Hematopoietic multipotent progenitor cell treated with erythropoietin and hydrocortisone succinate and interleukin-3 and kit ligand, for 17 days (in vitro differentiated cells): ENCODE results near the gene CMPK2.
"Not testable (repeated sequence)": the region's sequence is repeated elsewhere in the genome, so short reads cannot be mapped to it uniquely, and the experiment has no call there.

Experiments
- DNase-seq: peaks from one replicate; pipeline ENCODE4 v3.0.0-alpha.2; 2015; ENCODE audit warnings: low spot score

The CMPK2 gene

GRCh38 chr2:6865346-6866274, at the start of gene CMPK2:
Gene CMPK2, minus strand, starts transcription at chr2:6865907. Its CDS starts 211 bp downstream, at chr2:6865696.
- DNase-seq = peak; percentile 78

GRCh38 chr2:6915399-6915798, 49.7 kb upstream of the CMPK2 start:
- no peak for DNase-seq

GRCh38 chr2:6914828-6915227, 49.1 kb upstream of the CMPK2 start:
- no peak for DNase-seq

GRCh38 chr2:6913415-6914157, 47.9 kb upstream of the CMPK2 start:
- DNase-seq = no peak

- DNase-seq = no peak
Observed at GRCh38 chr2:6911721-6912120, 46.0 kb upstream of the CMPK2 start.

- DNase-seq = peak; percentile 37
Observed at GRCh38 chr2:6909431-6910385, 44.0 kb upstream of the CMPK2 start.

- no peak for DNase-seq
Observed at GRCh38 chr2:6908291-6908690, 42.6 kb upstream of the CMPK2 start.

GRCh38 chr2:6906165-6906741, 40.5 kb upstream of the CMPK2 start:
- DNase-seq = no peak

GRCh38 chr2:6905668-6906067, 40.0 kb upstream of the CMPK2 start:
- no peak for DNase-seq

- not testable (repeated sequence) for DNase-seq
Observed at GRCh38 chr2:6902581-6902980, 36.9 kb upstream of the CMPK2 start.

GRCh38 chr2:6896930-6897759, 31.4 kb upstream of the CMPK2 start:
- DNase-seq = peak; percentile 81

- peak; percentile 75 for DNase-seq
Observed at GRCh38 chr2:6893876-6894482, 28.3 kb upstream of the CMPK2 start.

GRCh38 chr2:6888724-6889123, 23.0 kb upstream of the CMPK2 start:
- no peak for DNase-seq

- DNase-seq = peak; percentile 83
Observed at GRCh38 chr2:6887751-6888192, 22.1 kb upstream of the CMPK2 start.

GRCh38 chr2:6885968-6886367, 20.3 kb upstream of the CMPK2 start:
- peak; percentile 79 for DNase-seq

GRCh38 chr2:6885551-6885950, 19.8 kb upstream of the CMPK2 start:
- DNase-seq = no peak

GRCh38 chr2:6883448-6884122, 17.9 kb upstream of the CMPK2 start:
- DNase-seq = no peak

- no peak for DNase-seq
Observed at GRCh38 chr2:6881516-6881915, 15.8 kb upstream of the CMPK2 start.

- peak; percentile 45 for DNase-seq
Observed at GRCh38 chr2:6881046-6881445, 15.3 kb upstream of the CMPK2 start.
